Stimulated activated CD8-positive, alpha-beta memory T cell treated with anti-CD3 and anti-CD28 coated beads, Interleukin-4, amount 100 ng/mL, for 24 hours (primary cell): ENCODE measurements around the gene ARL10.
"Not testable (repeated sequence)": the region's sequence is repeated elsewhere in the genome, so short reads cannot be mapped to it uniquely, and the experiment has no call there.

Experiments used
- DNase-seq: peaks from one replicate; pipeline ENCODE4 v3.0.0-alpha.2; 2020; ENCODE audit warnings: low read depth

The ARL10 gene

DNA sequence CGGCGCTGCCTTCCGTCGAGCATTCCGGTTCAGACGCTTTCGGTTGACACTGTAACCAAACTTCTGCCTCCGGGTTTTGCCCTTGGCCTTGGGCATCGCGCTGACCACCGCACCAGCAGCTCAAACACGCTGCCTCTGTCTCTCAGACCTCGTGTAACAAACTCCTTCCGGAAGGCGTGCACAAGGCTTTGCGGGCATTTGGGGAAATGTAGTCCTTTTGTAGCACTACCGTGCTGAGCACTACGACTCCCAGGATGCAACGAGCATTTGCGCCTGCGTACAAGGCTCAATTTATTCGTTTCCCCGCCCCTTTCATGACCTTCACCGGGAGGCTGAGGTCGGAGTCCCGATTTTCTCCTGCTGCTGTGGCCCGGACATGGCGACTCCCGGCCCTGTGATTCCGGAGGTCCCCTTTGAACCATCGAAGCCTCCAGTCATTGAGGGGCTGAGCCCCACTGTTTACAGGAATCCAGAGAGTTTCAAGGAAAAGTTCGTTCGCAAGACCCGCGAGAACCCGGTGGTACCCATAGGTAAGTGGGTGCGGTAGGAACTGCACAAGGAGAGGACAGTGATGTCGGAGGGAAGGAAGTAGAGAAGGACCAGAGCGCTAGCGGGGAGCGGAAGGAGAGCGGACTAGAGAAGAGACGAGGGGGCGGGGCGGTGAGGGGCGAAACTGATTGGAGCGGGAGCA is 23.3 kb downstream of the ARL10 start, which contains the start of the genes HIGD2A and NOP16:
Gene HIGD2A (plus strand): TSS at position 308 of the 691 bp plus-strand sequence. CDS start 69 bp downstream, at position 377.
Gene NOP16 (minus strand): TSS at position 155 of the 691 bp plus-strand sequence. CDS start 59 bp downstream, at position 96.
- peak; percentile 99 for DNase-seq

- no peak for DNase-seq
These were observed 24.1 kb downstream of the ARL10 start for GRCh38 chr5:176389135-176390123.

DNA sequence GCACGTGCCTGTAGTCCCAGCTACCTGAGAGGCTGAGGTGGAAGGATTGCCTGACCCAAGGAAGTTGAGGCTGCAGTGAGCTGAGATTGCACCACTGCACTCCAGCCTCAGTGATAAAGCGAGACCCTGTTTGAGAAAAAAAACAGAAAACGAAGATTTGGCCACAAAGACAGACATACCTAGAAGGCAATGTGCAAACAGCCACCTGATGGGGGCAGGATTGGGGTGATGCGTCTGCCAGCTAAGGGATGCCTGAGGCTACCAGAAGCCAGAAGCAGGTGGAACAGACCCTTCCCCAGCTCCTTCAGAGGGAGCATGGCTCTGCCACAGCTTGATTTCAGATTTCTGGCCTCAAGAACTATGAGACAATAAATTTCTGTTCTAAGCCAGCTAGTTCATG is 26.2 kb downstream of the ARL10 start:
- no peak for DNase-seq

GRCh38 chr5:176391999-176392398 is 26.7 kb downstream of the ARL10 start:
- no peak for DNase-seq

DNA sequence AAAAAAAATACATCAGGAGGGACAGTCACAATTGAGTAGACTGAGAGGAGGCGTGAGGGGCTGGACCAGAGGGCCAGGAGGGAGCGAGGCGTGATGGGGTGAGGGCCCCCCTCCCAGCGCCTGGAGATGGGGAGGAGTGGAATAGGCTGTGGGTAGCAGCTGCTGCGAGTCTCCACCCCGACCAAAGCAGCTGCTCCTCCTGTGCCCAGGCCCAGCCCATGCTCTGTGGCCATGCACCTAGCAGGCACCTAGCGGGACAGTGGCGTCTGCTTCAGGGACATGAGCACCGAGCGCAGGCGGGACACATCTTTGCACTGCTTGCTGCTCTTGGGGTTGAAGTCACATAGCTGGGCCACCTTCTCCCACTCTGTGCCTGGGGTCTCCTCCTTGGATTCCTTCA is 27.2 kb downstream of the ARL10 start:
- DNase-seq = no peak

DNA sequence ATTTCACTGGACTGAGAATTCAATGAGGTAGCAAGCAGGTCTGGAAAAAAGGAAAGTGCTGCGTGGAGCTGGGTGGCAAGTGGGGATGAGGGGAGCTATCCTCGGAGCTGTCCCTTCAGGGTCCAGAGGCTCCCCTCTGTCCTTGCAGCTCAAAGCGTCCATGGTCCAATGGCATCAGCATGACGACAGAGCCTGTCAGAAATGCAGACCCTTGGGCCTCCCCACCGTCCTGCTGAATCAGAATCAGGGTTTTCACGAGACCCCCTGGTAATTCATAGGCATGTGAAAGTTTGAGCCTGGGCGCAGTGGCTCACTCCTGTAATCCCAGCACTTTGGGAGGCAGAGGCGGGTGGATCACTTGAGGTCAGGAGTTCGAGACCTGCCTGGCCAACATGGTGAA is 28.8 kb downstream of the ARL10 start:
- DNase-seq = no peak

- DNase-seq = no peak
These were observed 29.8 kb downstream of the ARL10 start for GRCh38 chr5:176394881-176395675.

- no peak for DNase-seq
These were observed 31.0 kb downstream of the ARL10 start for GRCh38 chr5:176396330-176396729.

DNA sequence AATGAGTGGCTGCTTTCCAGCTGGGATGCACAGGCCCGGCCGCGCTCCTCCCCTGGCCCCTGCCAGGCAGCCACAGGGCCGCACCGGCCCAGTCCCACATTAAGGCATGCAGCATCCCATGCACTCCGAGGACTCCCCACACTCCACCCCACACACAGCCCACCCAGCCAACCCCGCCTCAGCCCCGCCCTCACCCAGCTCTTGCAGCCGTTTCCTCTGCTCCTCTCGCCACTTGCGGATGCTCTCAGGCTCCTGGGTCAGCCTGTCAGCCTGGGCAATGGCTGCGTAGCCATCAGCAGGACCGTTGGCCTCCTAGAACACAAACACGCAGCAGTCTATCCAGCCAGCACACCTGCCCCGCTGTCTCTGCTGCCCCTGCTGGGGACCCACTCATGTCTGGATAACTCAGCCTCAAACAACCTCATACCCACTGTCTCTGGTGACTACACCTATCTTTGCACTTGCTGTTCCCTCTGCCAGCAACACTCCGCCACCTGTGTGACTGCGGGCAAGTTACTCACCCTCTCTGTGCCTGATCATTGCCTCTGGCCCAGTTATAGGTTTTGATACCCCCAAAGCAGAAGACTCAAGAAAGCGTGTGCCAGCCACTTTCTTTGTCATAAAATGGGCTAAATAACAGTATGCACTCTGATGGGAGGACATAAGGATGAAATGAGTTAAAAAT is 32.6 kb downstream of the ARL10 start:
- no peak for DNase-seq

- DNase-seq = no peak
These were observed 35.3 kb downstream of the ARL10 start for GRCh38 chr5:176400382-176401156.

DNA sequence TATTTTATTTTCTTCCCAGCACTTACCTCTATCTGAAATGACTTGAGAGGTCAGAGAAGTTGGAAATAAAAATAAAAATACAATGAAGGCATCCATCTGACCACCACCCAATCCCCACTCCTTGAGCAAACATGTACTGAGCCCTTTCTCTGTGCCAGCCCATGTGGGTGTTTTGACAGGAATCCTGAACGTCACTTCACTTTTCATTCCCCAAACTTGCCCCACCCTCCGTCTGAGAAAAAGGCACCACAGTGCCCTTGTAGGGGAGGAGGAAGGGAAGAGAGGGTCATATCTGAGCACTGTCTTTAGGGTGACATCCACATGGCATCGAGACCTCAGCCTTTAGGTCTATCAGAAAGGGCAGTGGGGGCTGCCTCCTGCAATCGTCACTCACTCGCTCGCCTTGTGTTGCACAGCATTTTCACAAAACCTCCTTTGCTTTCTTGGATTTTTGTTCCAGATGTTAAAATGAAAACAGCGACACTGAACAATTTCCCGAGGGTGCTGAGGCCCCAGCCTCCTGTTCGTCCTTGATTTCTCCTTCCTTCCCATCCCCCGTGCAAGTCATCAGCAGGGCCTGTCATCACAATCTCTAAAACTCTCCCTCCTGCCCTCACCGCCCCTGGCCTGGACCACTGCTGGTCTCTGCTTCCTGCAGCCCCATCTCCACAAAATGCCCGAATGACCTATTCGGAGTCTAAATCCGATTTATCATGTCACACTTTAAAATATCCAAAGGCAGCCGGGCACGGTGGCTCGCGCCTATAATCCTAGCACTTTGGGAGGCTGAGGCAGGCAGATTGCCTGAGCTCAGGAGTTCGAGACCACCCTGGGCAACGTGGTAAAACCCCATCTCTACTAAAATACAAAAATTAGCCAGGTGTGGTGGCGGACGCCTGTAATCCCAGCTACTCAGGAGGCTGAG is 36.3 kb downstream of the ARL10 start:
- no peak for DNase-seq

- no peak for DNase-seq
These were observed 40.6 kb downstream of the ARL10 start for GRCh38 chr5:176405656-176406435.

DNA sequence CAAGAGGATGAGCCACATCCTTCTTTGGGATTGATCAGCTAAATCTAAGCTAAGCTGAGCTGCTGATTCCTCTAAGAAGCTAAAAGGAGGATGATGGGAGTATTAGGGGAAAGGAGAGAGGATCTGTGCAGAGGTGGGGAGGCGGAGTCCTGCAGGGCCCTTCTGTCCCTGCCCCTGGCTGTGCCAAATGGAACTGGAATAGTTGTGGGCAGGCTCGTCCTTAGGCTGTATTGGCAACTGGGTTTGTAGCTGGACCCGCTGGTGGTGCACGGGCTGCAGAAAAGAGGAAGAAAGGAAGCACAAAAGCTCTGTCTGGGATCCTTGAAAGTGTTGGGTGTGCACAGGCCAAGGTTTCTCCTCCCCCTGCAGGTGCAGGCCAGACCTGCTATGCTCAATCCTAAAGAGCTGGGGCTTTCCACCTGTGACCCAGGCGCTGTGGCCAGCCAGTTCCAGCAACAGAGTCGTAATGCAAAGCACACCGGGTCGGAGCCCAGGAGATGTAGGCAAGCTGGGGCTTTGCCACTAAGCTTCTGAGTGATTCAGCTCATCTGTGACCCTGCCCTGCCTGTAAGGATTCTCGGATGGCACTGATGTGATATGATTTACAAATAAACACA is 41.3 kb downstream of the ARL10 start:
- DNase-seq = no peak

DNA sequence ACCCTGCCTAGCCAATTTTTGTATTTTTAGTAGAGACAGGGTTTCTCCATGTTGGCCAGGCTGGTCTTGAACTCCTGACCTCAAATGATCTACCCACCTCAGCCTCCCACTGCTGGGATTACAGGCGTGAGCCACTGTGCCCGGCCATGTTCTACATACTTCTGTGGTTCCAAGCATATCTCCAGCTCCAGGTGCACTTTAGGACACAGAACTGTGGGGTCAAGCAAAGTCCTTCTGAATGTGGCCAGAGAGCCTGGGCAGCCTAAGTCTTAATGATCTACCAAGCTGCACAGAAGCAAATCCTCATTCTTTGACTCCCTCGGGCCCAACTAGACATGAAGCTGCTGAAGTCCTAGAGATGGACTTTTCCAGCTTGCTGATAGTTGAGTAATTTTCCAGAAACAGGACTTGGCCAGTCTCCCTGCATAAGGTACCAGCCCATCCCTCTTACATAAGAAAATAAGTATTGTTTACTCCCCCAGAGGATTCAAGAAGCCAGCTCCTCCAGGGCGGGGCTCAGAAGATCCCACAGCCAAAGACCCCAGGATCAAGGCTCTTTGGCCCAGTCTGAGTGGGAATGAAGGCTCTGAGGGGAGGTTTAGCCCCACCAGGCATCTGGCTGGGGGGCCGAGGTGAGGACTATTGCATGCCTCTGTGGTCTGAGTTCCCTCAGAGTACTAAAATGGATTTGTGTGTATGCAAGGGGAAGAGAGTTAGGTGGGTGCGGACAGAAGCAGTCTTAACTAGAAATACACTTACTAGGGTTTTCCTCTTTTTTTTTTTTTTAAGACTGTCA is 42.4 kb downstream of the ARL10 start:
- DNase-seq = no peak

- not testable (repeated sequence) for DNase-seq
These were observed 42.9 kb downstream of the ARL10 start for GRCh38 chr5:176408252-176408573.

DNA sequence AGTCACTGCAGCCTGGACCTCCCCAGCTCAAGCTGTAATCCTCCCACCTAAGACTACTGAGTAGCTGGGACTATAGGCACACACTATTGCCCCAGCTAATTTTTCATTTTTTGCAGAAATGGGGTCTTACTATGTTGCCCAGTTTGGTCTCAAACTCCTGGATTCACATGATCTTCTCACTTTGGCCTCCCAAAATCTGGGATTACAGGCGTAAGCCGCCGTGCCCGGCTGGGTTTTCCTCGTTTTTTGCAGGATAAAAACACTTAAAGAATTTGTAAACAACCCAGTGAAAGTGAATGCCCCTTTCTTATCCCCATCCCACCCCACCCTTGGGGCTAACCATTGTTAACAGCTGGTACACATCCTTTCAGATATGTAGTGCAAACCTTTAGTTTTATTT is 43.3 kb downstream of the ARL10 start:
- DNase-seq = no peak

- no peak for DNase-seq
These were observed 44.5 kb downstream of the ARL10 start for GRCh38 chr5:176409765-176410164.
